GM12873 (cell line): ENCODE results near the gene F5.

ENCODE experiments used
- TF ChIP-seq, protein P1 (sequence below): IDR thresholded peaks from 2 replicates; pipeline ENCODE4 v1.5.1; 2012; ENCODE audit warnings: low read depth, mild to moderate bottlenecking, moderate library complexity, low read length, control low read depth; ENCODE audit not compliant: insufficient read depth; ENCODE audit errors: missing control alignments

Gene F5

DNA sequence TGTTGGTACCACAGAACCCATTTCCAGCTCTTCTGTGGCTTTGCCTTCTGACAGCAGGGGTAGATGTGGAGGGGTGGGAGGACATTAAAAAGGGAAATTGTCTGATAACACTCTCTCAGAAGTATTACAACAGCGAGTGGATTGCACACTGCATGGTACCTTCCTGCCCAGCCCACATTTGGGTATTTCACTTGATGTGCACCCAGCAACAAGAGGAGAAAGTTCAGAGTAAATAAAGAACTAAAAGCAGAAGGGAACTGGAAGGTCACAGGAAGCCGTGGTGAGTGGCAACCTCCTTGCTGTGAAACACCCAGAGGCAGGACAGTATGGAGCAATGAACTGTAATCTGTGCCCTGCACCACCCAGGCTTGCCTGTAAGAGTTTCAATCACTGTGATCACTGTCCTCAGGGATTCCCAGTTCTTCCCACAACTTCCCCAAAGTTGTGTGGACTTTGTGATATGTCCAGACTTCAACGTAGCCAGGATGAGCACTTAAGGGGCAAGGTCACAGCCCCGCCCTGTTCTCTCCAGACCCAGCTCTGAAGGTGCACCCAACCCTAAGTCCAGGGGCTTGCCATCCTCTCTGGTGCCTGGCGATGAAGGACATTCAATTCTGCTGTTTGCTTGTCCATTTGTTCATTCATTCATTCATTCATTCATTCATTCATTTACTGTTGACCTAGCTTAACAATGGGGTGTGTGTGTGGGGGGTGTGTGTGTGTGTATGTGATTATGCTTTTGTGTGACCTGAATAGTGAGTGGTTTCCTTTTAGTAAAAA lies 18.7 kb upstream of the F5 start:
- TF ChIP-seq, protein P1, sequence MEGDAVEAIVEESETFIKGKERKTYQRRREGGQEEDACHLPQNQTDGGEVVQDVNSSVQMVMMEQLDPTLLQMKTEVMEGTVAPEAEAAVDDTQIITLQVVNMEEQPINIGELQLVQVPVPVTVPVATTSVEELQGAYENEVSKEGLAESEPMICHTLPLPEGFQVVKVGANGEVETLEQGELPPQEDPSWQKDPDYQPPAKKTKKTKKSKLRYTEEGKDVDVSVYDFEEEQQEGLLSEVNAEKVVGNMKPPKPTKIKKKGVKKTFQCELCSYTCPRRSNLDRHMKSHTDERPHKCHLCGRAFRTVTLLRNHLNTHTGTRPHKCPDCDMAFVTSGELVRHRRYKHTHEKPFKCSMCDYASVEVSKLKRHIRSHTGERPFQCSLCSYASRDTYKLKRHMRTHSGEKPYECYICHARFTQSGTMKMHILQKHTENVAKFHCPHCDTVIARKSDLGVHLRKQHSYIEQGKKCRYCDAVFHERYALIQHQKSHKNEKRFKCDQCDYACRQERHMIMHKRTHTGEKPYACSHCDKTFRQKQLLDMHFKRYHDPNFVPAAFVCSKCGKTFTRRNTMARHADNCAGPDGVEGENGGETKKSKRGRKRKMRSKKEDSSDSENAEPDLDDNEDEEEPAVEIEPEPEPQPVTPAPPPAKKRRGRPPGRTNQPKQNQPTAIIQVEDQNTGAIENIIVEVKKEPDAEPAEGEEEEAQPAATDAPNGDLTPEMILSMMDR: no peak

DNA sequence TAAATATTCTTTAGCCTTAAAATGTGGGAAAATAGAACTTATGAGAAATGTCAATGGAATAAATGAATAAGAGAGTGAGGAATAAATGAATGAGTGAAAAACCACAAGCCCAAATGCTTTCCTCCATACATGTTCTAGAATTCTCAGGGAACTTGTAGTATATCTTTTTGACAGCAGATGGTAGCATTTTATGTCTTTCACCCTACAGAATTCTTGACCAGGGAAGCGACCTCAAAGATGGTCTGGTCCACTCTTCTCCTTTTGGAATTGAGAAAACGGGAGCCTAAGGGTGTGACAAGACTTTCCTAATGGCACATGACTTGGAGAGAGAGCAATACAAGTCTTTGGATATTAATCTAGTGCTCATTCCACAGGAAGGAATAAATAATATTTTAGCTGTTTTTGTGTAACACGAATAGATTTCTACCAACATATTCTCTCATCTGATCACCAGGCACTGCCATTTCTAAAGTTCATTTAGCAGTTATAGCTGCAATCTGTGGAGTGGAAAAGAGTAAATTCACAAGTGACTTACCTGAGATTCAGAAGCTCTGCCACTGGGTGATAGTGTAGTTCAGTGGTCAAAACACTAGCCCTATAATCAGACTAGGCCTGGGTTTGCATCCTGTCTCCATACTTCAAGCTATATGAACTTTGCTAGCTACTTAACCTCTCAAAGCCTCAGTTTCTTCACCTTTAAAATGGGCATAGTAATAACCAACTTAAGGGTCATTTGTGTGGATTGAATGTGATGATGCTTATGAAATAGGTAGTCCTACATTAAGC lies 15.0 kb upstream of the F5 start:
- TF ChIP-seq, protein P1: peak; percentile 52

DNA sequence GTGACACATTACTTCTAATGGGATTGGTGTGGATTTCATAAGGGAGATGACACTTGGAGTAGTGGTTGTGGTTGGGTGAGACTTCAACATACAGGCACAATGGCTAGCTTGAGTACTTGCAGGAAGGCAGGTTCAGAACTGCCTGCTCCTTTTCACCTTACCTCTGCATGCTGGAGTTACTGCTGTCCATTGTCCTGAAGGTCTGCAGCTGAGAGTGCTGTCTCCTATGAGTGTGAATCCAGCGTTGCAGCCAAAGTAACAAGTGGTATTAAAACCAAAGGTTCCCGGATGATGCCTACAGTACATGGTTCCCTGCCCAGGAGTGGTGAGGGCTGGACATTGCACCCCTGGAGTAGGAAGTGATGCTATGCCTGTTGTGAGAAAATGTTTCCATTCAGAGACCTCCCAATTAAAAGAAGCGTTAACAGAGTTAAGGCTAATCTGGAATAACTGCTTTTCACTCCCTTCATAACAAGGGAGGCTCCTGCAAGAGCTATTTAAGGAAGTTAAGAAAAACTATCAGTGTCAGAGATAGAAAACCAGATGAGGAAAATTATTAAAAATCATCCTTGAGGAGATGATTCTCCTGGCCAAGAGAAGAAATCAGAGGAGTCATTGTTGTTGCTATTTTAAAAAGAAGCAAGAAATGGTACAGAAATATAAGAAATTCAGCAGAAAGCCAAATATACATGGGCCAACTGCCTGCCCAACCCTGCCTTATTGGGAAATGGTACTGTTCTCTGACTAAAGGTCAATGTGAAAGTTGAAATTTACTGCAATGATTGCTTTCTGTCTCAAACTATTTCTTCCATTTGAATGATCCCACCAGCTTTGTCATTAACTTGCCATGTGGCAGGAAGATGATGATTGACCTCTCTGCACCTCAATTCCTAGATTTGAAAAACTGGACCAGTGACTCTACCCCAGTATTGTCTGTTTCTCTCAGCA lies 9.8 kb upstream of the F5 start:
- TF ChIP-seq, protein P1: no peak

DNA sequence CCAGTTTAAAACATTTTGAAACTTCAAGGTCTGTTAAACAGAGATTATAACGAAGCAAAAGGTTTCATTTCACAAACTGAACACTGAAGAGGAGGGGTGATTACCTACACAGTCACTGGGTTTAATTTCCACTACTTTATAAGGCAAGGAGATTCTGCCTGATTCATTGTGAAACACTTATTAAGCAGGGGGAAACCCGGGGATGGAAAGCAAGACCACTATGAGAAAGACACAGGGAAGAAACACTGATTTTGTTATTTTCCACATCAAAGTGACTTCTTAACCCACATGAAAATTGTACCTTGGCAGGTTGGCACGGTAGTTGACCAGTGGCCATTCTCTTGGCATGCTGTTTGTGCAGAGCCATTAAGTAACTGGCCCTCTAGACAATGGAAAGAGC lies 8.1 kb upstream of the F5 start:
- TF ChIP-seq, protein P1: no peak

DNA sequence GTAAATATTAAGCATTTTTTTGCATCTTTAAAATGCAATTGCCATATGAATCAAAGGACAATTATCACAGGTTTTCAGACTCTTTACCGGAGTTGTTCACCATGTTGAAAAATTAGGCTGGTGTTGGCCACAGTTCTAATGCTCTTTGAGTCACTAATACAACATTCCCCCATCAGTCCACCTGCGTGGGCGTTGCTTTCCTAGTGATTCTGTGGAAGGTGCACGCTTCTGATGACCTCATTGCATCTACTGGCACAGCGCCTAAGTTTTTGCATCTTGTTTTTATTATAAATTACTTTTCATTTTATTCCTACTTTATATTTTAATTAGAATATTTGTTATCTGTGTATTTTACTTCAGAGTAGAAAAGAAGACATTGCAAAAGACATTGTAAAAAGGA lies 4.7 kb upstream of the F5 start:
- TF ChIP-seq, protein P1: no peak

DNA sequence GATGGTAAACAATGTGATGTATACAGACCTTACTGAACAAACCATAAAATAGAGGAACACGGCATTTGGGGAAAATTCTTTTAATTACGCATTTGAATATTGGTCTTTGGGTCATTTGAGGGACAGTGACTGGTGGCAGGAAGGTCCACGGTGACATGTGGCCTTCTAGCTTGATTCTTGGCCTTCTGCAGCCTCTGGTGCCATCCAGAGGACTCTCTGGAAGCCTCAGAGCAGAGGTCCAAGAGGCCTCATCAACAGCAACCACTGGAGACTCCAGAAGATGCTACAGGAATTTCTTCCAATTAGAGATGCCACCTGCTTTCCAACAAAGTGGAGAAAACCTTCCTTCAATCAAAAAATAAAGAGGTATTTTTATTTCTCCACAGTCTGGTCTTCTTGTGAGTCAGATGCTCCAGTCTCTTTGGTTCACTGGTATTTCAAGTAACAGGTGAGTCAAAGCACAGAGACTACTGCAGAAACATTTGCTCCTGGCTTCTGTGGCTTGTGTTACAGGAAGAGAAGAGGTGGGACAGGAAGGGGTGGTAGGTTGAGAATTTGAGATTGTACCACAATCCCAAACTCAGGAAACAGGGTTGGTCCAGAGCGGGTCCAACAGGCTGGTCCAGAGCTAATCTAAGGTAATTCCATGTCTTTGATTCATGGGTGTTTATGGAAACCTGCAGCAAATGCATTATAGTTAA lies 2.7 kb upstream of the F5 start:
- TF ChIP-seq, protein P1: no peak
